HEK293 (cell line): ENCODE results near the gene CTAG1A.
"Not testable (repeated sequence)": the region's sequence is repeated elsewhere in the genome, so short reads cannot be mapped to it uniquely, and the experiment has no call there.

Source experiments
- CTCF ChIA-PET: fragments of 350-600 bp; formaldehyde crosslinking; extraction: SDS; loops from one replicate; lab custom pipeline; 2021; ENCODE audit warnings: antibody characterized with exemption; lab: Yijun Ruan, JAX
- POLR2A ChIA-PET: fragments of 300-600 bp; formaldehyde crosslinking; extraction: SDS; loops from one replicate; lab custom pipeline; 2020; ENCODE audit warnings: antibody characterized with exemption, inconsistent platforms; lab: Yijun Ruan, JAX
- H3K27ac ChIP-seq: fragments of 200-500 bp; sonication (Bioruptor generic); 2 replicates; pipeline ENCODE4 v1.5.1; 2014; ENCODE audit warnings: low read depth, low read length, control low read depth, inconsistent platforms; ENCODE audit errors: extremely low read depth
- H3K36me3 ChIP-seq, 2 experiments: fragments of 200-500 bp in 1 of 2; sonication (Bioruptor generic) in 1 of 2; 1 replicate in 1 of 2; 2 replicates in 1 of 2; pipeline ENCODE4 v1.5.1; 2014 to 2017; ENCODE audit warnings: inconsistent platforms in 2 of 2, low read length in 2 of 2; ENCODE audit not compliant: control insufficient read depth in 2 of 2, insufficient read depth in 1 of 2
- H3K4me1 ChIP-seq: fragments of 200-500 bp; sonication (Bioruptor generic); 2 replicates; pipeline ENCODE4 v1.5.1; 2014; ENCODE audit warnings: mild to moderate bottlenecking, low read length, inconsistent platforms; ENCODE audit not compliant: control insufficient read depth, insufficient read depth
- H3K4me3 ChIP-seq: 2 replicates; pipeline ENCODE4 v1.5.1; 2011; ENCODE audit warnings: low read depth, mild to moderate bottlenecking, control low read depth, low read length, moderate library complexity
- H3K9me3 ChIP-seq: fragments of 200-500 bp; sonication (Bioruptor generic); 2 replicates; pipeline ENCODE4 v1.5.1; 2014; ENCODE audit warnings: low read depth, low read length, inconsistent platforms; ENCODE audit not compliant: control insufficient read depth, insufficient read depth

The CTAG1A gene

GRCh38 chrX:154558060-154558690 lies 26.8 kb upstream of the CTAG1A start:
- H3K4me1 ChIP-seq, POLR2A ChIA-PET, H3K9me3 ChIP-seq, H3K4me3 ChIP-seq, CTCF ChIA-PET, H3K27ac ChIP-seq: not testable (repeated sequence)
- peaks cover 0 to 18% of the 10 kb centered on the region in 2 experiments; a peak in 1 of 3 replicates for H3K36me3 ChIP-seq

GRCh38 chrX:154558896-154559295 lies 26.0 kb upstream of the CTAG1A start:
- not testable (repeated sequence) for H3K4me3 ChIP-seq

GRCh38 chrX:154560326-154560725 lies 24.6 kb upstream of the CTAG1A start:
- POLR2A ChIA-PET, CTCF ChIA-PET, H3K27ac ChIP-seq, H3K9me3 ChIP-seq, H3K4me1 ChIP-seq, H3K4me3 ChIP-seq, H3K36me3 ChIP-seq: not testable (repeated sequence)

More at GRCh38 chrX:154558896-154559295, 26.0 kb upstream of the CTAG1A start:
- H3K36me3 ChIP-seq = peaks cover 0 to 11% of the 10 kb centered on the region in 2 experiments; a peak in 1 of 3 replicates
- CTCF ChIA-PET, H3K4me1 ChIP-seq, H3K27ac ChIP-seq, H3K9me3 ChIP-seq, POLR2A ChIA-PET: not testable (repeated sequence)

GRCh38 chrX:154562295-154562694 lies 22.6 kb upstream of the CTAG1A start:
- H3K36me3 ChIP-seq, H3K9me3 ChIP-seq, H3K4me1 ChIP-seq, CTCF ChIA-PET, POLR2A ChIA-PET, H3K27ac ChIP-seq, H3K4me3 ChIP-seq: not testable (repeated sequence)

GRCh38 chrX:154570361-154570760 lies 14.6 kb upstream of the CTAG1A start:
- H3K4me1 ChIP-seq, POLR2A ChIA-PET, H3K27ac ChIP-seq, H3K36me3 ChIP-seq, CTCF ChIA-PET, H3K9me3 ChIP-seq, H3K4me3 ChIP-seq: not testable (repeated sequence)

- H3K4me1 ChIP-seq, CTCF ChIA-PET, H3K27ac ChIP-seq, H3K4me3 ChIP-seq, H3K9me3 ChIP-seq, H3K36me3 ChIP-seq, POLR2A ChIA-PET: not testable (repeated sequence)
Measured at GRCh38 chrX:154573061-154573460, 11.9 kb upstream of the CTAG1A start.

GRCh38 chrX:154575076-154575475 lies 9.9 kb upstream of the CTAG1A start:
- H3K4me3 ChIP-seq, H3K9me3 ChIP-seq, POLR2A ChIA-PET, CTCF ChIA-PET, H3K36me3 ChIP-seq, H3K4me1 ChIP-seq, H3K27ac ChIP-seq: not testable (repeated sequence)

- H3K4me1 ChIP-seq, POLR2A ChIA-PET, H3K4me3 ChIP-seq, H3K36me3 ChIP-seq, H3K27ac ChIP-seq, CTCF ChIA-PET, H3K9me3 ChIP-seq: not testable (repeated sequence)
Measured at GRCh38 chrX:154582994-154583393, 1.9 kb upstream of the CTAG1A start.

- POLR2A ChIA-PET, H3K36me3 ChIP-seq, H3K4me1 ChIP-seq, H3K27ac ChIP-seq, H3K9me3 ChIP-seq, H3K4me3 ChIP-seq: not testable (repeated sequence)
- CTCF ChIA-PET = interaction anchor here (1.3 to 1.4 kb wide), 2 partner anchors 21 to 158 kb away, joined by 4 to 10 read pairs; no protein-coding TSS in a partner anchor
Measured at GRCh38 chrX:154590415-154590814, 5.5 kb downstream of the CTAG1A start.
